Astrocyte of the spinal cord (primary cell): ENCODE data around the gene BABAM2.
"Not testable (repeated sequence)": the region's sequence is repeated elsewhere in the genome, so short reads cannot be mapped to it uniquely, and the experiment has no call there.

Source experiments
- DNase-seq: peaks from one replicate; pipeline ENCODE4 v3.0.0; 2011; ENCODE audit warnings: low read depth, low spot score
- H3K4me3 ChIP-seq: 2 replicates; pipeline ENCODE4 v1.5.1; 2011; ENCODE audit warnings: low read depth, mild to moderate bottlenecking, low read length, moderate library complexity
- in situ Hi-C: cut with HindIII; loops from 2 replicates; pipeline ENCODE4 v1.10.0; 2017; ENCODE audit warnings: low sequenced_read_pairs
- TF ChIP-seq, protein P1 (sequence below): IDR thresholded peaks from 2 replicates; pipeline ENCODE4 v1.5.1; 2012; ENCODE audit warnings: low read depth, mild to moderate bottlenecking, low read length, inconsistent platforms

The BABAM2 gene

GRCh38 chr2:27873091-27873490, 17.4 kb upstream of the BABAM2 start:
- no peak overlapping the region for H3K4me3 ChIP-seq
- no peak for DNase-seq
- in situ Hi-C loops: no loop called here
- TF ChIP-seq, protein P1, sequence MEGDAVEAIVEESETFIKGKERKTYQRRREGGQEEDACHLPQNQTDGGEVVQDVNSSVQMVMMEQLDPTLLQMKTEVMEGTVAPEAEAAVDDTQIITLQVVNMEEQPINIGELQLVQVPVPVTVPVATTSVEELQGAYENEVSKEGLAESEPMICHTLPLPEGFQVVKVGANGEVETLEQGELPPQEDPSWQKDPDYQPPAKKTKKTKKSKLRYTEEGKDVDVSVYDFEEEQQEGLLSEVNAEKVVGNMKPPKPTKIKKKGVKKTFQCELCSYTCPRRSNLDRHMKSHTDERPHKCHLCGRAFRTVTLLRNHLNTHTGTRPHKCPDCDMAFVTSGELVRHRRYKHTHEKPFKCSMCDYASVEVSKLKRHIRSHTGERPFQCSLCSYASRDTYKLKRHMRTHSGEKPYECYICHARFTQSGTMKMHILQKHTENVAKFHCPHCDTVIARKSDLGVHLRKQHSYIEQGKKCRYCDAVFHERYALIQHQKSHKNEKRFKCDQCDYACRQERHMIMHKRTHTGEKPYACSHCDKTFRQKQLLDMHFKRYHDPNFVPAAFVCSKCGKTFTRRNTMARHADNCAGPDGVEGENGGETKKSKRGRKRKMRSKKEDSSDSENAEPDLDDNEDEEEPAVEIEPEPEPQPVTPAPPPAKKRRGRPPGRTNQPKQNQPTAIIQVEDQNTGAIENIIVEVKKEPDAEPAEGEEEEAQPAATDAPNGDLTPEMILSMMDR: no peak

GRCh38 chr2:27875089-27875881, 15.2 kb upstream of the BABAM2 start:
- in situ Hi-C loops: no loop called here
- TF ChIP-seq, protein P1: no peak
- DNase-seq: no peak
- H3K4me3 ChIP-seq: no peak overlapping the region

GRCh38 chr2:27878825-27879224, 11.7 kb upstream of the BABAM2 start:
- in situ Hi-C loops: no loop called here
- TF ChIP-seq, protein P1: no peak
- no peak overlapping the region for H3K4me3 ChIP-seq
- no peak for DNase-seq

DNA sequence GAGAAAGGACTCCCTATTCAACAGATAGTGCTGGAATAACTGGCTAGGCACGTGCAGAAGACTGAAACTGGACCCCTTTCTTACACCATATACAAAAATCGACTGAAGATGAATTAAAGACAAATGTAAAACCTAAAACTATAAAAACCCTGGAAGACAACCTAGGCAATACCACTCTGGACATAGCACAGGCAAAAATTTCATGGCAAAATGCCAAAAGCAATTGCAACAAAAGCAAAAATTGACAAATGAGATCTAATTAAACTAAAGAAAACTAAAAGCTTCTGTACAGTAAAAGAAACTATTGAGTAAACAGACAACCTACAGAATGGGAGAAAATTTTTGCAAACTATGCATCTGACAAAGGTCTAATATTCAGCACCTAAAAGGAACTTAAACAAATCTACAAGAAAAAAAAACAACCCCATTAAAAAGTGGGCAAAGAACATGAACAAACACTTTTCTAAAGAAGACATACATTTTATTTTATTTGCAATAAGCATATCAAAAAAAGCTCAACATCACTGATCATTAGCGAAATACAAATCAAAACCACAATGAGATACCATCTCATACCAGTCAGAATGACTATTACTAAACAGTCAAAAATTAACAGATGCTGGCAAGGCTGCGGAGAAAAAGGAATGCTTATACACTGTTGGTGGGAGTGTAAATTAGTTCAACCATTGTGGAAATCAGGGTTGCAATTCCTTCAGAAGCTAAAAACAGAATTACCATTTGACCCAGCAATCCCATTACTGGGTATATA, 8.5 kb upstream of the BABAM2 start:
- H3K4me3 ChIP-seq, DNase-seq, in situ Hi-C loops: not testable (repeated sequence)

DNA sequence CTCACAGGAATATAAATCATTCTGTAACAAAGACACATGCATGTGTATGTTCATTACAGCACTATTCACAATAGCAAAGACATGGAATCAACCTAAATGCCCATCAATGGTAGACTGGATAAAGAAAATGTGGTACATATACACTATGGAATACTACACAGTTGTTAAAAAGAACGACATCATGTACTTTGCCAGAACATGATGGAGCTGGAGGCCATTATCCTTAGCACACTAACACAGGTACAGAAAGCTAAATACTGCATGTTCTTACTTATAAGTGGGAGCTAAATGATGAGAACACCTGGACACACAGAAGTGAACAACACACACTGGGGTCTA, 8.0 kb upstream of the BABAM2 start:
- in situ Hi-C loops, DNase-seq, H3K4me3 ChIP-seq: not testable (repeated sequence)

GRCh38 chr2:27884601-27885000, 5.9 kb upstream of the BABAM2 start:
- H3K4me3 ChIP-seq: no peak overlapping the region
- TF ChIP-seq, protein P1: no peak
- no peak for DNase-seq
- in situ Hi-C loops: no loop called here

- DNase-seq: peak; percentile 16
- no peak overlapping the region for H3K4me3 ChIP-seq
- in situ Hi-C loops: no loop called here
- TF ChIP-seq, protein P1: no peak
These were observed 5.3 kb upstream of the BABAM2 start for GRCh38 chr2:27885234-27885633.
